SK-MEL-5 (cell line): ENCODE measurements around the gene ZCCHC7. TPM values are rescaled to one million over a fixed set of nuclear protein-coding genes. Genes with fewer than 3 reads are reported as not detected.

ENCODE experiments used
- DNase-seq: peaks from one replicate; pipeline ENCODE4 v3.0.0-alpha.2; 2016; ENCODE audit warnings: low read depth, low spot score
- in situ Hi-C: cut with HindIII; loops from 2 replicates; pipeline ENCODE4 v1.10.0; 2016; ENCODE audit warnings: low sequenced_read_pairs, high pct_unique_total_duplicates, low pct_unique_long_range_greater_than_20kb
- total RNA-seq: library from RNA; depleted of rRNA; stranded (reverse); fragments of >200 nt; shearing (Covaris generic); gene quantifications from 2 replicates; pipeline ENCODE4 v1.2.3, GENCODE V29; 2014

Gene ZCCHC7
- total RNA-seq, 1 experiment from 2014 or later: 11.3 TPM

DNA sequence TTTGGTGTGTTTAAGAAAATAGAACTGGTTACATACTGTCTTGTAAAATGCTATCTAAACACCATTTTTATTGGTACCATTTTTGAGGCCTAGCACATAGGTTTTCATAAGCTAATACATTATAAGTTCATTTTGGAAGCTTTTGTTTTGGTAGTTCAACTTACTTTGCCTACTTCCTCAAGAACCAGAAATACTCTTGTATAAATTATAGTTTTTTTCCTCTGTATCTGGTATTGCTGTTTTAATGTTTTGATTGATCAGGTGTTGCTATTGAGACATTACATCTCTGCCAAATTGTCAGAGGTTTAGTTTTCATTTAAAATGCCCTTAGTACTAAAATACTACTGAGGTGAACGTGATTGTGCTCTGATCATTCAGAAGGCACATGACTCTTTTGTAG is 211.5 kb downstream of the ZCCHC7 start:
- in situ Hi-C loops: no loop called here
- DNase-seq: no peak

DNA sequence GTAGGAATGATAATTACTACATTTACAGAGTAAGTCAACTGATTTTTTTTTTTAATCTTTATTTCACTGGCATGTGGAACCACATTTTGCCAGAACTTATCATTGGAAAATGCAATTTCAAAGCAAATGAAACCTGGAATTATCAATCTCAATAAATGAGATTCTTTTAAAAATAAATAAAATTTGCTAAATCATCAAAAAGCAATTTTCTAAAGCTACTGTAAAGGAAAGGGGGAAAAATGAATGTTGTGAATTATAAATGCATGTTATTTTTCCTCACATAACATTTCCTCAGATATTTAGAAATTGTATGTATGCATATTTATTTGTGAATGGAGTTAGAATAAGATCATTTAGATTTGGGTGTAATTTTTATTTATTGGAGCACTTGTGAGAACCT is 212.2 kb downstream of the ZCCHC7 start:
- in situ Hi-C loops: no loop called here
- DNase-seq: no peak

DNA sequence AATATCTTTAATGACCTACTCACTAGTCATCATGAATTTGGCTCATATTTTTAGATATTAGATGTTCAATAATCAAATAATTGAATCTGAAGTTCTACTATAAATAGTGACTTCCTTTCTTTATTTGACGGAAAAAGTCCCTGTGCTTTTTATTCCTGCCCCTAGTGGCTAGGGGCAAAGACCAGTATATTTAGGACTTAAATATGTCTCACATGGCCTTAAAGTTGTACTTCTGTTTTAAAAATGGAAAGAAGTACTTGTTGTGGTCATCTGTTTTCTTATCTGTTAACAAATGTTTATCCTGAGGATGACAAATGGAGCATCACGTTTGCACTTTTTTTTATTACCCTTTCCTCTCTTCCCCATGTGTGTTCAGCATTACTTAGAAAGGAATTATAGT is 212.9 kb downstream of the ZCCHC7 start:
- in situ Hi-C loops: no loop called here
- DNase-seq: no peak

DNA sequence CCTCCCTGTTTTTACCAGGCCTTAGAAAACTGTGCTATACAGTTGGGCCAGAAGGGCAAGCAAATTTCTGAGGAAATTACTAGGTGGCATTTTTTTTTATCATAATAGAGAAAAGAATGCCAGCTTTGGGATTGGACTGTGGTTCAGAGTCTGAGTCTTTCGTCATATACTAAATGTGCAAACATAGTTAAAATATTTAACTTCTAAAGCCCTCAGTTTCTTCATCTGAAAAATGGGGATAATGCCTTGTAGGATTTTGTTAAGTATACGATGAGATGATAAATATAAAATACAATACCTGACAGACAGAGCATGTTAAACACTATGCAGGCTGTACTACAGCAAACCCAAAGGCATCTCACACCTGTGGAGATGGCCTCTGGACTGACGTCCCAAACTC is 214.9 kb downstream of the ZCCHC7 start:
- in situ Hi-C loops: no loop called here
- DNase-seq: no peak

DNA sequence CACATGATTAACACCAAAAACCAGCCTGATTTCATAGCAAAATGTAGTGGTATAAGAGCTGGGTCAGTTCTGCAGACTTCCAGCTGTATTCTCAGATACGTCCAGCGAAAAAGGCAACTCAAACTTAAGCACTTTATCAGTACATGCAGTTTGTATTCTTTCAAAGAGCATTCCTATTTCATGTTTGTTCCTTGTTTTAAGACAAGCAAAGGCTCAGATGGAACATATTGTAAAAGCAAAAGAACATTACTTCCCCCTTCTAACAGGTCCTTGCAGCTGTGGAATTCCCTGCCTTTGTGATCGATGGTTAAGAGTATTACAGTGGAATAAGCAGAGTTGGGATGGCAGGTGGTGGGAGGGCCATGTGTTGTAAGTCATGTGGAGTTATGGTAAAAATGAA is 215.8 kb downstream of the ZCCHC7 start:
- in situ Hi-C loops: no loop called here
- no peak for DNase-seq

DNA sequence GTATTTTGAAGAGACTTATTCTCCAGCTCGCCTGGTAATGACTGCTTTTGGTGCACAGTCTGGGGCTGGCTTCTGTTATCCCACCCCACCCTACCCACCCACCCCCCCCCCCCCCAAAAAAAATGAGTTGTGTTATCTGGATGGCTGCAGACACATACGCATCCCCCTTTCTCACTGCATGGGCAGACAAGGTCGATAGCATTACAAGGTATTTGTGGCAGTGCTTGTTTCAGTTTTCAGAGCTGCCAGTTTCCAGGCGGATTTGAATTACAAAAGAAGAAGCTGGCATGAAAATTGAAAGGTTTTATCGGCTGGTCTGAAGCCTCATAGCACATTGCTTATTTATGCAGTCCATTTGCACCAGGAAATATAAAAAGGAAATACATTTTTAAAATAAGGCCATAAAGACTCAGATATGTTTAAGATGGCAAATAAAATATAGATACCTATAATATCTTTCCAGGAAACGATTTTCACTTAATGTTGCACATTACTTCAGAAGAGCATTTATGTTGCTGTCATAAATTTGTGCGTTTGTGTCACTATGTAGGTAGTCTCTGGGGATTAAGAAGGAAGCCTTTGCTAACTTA is 217.0 kb downstream of the ZCCHC7 start:
- no peak for DNase-seq
- in situ Hi-C loops: no loop called here

DNA sequence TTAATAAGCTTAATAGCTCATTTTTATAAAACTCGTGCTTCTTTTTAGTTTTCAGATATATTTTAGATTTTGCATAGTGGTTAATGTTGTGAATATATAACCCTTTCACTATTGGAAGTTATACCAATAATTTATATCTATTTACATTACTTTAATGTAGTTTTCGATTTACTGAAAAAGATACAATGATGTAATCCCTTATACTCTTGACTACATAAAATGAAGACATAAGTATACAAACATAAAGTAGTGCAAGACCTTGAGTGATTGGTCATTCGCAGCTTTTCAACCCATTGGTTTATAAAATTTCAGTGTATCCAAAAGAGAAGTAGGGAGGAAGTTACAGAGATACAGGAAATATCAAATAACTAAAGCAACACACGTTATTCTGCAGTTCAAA is 217.8 kb downstream of the ZCCHC7 start:
- DNase-seq: no peak

DNA sequence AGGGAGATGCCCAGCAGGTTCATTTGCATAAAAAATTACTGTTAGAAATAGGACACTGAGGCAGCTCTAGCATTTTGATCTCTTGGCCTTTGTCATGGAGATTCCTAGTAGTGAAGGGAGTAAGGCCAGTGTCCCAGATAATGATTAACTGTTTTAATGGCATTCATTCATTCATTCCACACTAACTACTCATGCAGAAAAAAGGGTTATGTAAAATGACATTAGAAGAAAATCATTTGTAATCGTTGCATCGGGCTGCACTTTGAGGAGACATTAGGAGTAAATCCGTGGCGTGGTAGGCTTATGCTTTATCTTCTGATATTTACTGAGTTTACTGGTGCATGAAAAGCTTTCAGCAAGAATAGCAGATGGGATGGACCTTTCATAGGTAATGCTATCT is 219.5 kb downstream of the ZCCHC7 start:
- DNase-seq: no peak
- in situ Hi-C loops: no loop called here

More for the DNA sequence above, 217.8 kb downstream of the ZCCHC7 start:
- in situ Hi-C loops: no loop called here

DNA sequence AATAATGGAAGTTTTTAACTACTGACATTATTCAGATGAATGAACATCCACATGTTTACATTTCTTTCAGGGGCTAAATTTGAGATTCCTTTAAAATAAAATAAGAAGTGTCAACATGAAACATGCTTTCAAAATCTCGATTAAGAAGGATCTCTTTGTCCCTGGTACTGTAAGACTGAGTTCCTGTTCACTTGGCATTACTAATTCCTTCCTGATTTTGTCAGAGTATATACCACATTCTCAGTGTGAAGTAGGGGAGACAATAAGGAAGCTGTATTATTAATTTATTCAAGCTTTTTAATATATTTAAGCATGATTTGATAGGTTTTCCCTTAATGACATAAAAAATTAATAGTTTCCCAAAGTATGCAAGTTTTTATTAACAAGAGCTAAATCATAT is 220.6 kb downstream of the ZCCHC7 start:
- DNase-seq: no peak
- in situ Hi-C loops: no loop called here

DNA sequence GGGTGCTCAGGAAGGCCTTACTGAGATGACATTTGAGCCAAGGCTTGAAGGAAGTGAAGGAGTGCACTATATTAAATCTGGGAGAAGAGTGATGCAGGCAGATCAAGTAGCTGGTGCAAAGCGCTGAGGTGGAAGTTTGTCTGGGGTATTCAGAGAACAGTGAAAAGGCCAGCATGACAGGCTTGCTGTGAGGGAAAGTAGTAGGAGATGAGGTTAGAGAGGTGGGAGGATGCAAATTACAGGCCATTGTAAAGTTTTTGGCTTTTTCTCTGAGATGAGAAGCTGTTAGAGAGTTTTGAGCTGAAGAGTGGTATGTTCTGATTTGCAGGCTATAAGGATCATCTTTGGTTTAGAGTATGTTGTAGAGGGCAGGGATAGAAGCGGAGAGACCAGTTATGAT is 221.3 kb downstream of the ZCCHC7 start:
- DNase-seq: no peak
- in situ Hi-C loops: no loop called here

DNA sequence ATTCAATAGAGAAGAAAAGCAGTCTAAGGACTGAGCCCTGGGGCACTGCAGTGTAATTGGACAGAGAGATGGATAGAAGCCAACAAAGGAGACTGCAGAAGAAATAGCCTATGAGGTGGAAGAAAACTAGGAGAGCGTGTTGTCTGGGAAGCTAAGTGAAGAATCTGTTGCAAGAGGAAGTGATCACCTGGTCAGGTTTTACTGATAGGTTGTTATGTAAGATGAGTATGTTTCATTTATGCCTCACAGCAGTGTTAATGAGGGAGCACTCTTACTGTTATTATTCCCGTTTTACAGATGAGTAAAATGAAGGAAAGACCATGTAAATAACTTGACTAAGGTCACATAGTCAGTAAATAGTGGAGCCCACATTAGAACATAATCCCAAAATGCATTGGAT is 222.1 kb downstream of the ZCCHC7 start:
- in situ Hi-C loops: no loop called here
- no peak for DNase-seq

DNA sequence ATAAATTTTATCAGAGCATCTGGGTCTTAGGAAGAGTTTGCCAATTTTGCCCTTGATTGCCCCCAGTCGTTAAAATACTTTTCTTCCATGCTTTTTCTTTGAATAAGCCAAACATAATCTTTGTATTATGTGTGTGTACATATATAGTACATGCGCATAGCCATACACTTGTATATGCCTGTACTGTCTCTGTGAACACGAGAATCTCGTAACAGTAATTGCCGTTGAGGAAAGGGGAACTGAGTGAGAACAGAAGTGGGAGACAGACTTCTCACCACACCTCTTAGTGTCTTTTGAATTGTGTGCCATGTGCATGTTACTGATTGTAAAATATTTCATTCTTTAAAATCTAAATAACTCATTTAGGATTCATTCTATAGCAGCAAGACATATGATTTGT is 222.5 kb downstream of the ZCCHC7 start:
- DNase-seq: no peak
- in situ Hi-C loops: no loop called here

DNA sequence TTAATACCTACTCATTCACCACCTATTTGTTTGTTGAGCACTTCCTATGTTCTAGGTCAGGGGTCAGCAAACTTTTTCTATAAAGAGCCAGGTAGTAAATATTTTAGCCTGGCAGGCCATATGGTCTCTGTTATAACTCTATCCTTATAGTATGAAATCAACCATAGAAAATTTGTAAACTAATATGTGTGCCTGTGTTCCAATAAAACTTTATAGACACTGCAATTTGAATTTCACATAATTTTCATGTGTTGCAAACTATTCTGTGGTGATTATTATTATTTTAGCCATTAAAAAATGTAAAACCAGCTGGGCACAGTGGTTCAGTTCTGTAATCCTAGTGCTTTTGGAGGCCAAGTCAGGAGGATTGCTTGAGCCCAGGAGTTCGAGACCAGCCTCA is 223.3 kb downstream of the ZCCHC7 start:
- in situ Hi-C loops: no loop called here
- DNase-seq: no peak

DNA sequence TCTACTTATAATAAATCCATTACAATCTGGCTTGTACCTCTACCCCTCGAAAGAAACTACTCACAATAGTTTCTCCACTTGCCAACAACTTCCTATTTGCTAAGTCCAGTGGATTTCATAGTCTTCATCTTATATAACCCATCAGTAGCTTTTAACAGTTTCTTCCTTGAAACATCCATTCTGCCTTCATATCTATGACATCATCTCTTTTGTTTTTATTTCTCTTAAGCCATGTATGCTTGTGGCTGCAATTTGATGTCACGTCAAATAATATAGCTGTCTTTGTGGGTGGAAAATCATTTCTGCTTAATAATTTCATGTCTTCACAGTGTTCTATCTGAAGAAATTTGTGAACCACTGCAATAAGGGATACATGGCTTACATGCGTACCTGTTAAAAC is 224.7 kb downstream of the ZCCHC7 start:
- no peak for DNase-seq
- in situ Hi-C loops: no loop called here

DNA sequence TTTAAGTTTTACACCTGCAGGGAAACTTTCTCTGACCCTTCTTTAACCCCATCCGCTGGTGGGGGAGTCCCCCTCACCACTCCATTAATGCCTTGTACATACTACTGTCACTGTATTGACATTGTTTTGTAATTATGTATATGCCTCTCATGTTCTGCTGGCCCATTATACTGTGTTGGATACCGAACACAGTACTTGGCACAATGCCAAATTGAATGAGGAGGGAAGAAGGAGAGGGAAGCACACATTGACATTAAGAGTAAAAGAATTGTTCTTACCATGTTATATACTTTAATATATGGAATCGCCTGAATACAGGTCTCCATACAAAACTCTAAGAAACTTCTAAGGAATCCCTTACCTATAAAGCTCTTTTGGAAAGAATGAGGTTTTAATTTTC is 228.5 kb downstream of the ZCCHC7 start:
- DNase-seq: no peak
- in situ Hi-C loops: no loop called here

DNA sequence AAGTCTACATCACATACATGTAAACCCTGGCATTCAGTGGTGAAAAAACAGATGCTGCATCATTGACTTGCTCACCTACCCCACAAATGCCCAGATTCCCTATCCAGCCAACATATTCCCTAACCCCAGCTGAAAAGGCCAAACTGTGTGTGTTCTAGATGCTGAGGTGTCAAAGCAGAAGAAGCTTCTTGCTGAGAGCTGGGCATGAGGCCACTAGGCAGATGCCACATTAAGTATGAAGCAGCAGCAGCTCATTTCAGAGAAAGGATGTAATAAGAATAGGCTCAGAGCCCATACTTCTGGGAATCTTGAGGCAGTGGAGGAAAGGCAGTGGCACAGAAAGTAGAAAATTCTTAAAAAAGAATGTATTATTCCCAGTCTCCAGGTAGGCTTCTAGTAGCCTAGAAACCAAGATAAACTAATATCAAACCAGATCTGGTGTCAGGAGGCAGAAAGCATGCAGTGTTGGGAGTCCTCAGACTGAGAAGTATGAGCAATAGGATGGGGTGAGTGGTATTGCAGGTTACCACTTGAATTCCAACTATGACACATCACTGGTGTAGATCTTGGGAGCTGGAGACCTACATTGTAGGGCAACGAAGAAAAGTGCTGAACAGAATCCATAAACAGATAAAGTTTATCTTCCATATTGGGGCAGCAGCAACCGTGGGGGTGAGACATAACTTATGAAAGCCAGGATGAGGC is 230.3 kb downstream of the ZCCHC7 start:
- in situ Hi-C loops: no loop called here
- no peak for DNase-seq

DNA sequence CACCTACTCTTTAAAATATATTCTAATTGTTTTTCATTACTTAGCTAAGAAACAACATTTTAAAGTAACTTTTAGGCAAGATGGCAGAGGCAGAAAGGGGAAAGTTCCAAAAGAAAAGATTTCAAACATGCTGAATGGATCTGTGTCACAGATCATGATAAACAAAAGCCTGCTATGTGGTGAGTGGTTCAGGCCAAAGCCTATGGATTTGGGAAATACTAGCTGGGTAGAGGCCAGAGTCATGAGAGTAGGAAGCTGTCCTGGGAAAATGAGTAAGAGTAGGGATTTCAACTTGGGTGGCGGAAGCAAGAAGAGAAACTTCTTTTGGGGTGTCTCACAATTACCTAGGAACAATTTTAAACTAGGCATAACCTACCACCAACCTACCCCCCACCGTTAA is 233.4 kb downstream of the ZCCHC7 start:
- in situ Hi-C loops: no loop called here

DNA sequence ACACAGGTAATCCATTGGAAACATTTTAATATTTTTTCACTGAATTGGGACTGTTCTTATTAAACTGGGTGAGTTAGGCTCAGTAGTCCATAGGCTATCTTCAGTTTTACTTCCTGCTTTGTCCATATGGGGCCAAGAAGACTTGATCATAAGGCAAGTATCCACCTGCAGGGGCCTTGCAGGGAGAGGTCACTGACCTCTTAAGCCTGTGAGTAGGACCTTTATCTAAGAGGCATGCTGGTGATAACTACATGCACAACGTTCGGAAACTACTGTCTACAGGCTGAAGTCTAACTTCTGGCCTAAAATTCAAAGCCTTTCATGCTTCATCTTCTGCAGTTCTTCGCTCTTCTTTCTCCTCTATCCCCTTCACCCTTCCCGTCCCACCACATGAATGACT is 242.1 kb downstream of the ZCCHC7 start:
- no peak for DNase-seq
- in situ Hi-C loops: no loop called here

More for the DNA sequence above, 233.4 kb downstream of the ZCCHC7 start:
- no peak for DNase-seq

DNA sequence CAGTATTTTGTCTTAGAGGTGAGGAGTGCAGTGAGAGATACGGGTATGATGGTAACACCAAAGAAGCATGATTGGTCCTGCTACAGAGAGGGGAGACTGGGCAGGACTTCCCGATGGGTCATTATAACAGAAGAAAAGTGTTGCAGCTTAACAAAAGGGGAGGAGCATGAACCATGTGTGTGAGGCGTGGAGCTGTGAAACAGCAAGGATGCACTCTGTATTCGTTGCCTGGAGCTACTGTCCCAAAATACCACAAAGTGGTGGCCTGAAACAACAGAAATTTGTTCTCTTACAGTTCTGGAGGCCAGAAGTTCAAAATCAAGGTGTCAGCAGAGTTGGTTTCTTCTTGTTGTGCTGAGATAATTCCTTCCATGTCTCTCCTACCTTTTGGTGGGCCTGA is 242.8 kb downstream of the ZCCHC7 start:
- DNase-seq: no peak
- in situ Hi-C loops: no loop called here

DNA sequence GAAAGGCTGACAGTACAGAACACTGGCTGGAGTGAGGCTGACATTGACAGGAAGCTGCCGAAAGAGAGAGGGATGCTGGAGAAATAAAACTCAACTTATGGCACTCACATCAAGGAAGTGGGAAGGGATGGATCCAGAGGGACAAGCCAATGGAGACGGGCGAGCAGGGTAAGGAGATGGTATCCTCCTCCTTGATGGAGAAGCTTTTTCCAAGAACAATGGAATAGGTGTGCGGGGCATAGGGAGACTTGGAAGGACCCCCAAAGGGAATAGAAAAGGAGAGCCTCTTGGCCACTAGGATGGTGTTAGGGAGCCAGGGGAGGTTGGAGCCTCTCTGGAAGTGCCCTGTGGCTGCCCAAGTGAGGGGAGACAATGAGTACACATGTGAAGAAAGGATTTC is 243.8 kb downstream of the ZCCHC7 start:
- no peak for DNase-seq
- in situ Hi-C loops: no loop called here
